ENCODE results near the gene TRABD2A.

The TRABD2A gene

DNA sequence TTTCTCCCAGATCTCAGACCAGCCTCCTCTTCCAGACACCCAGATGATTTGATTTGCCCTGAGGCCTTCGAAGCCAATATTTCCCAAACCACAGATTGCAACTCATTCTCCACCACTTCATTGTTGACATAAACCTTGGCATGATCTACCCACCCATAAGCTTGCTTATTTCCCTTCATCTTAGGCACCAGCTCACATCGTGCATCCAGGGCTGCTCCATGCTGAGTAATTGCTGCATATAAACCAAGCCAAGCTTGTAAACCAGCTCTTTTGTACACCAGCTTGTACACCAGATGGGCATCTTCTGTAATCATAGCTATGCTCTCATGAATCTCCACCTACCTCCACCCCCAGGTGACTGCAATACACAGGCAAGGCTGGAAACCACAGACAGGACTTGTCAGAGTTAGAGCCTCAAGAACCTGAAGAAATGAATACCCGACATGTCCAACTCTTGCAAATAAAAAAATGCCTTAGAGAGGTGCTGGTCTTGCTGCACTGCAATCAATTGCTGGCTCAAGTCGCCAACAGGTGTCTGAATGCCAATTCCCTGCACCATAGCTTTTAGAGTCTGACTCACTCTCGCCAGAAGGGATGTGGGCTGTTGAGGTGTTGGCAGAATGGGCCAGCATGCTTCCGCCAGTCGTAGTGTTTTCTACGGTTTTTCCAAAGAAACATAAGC lies 31.5 kb downstream of the TRABD2A start:
- DNase-seq, result no peak

DNA sequence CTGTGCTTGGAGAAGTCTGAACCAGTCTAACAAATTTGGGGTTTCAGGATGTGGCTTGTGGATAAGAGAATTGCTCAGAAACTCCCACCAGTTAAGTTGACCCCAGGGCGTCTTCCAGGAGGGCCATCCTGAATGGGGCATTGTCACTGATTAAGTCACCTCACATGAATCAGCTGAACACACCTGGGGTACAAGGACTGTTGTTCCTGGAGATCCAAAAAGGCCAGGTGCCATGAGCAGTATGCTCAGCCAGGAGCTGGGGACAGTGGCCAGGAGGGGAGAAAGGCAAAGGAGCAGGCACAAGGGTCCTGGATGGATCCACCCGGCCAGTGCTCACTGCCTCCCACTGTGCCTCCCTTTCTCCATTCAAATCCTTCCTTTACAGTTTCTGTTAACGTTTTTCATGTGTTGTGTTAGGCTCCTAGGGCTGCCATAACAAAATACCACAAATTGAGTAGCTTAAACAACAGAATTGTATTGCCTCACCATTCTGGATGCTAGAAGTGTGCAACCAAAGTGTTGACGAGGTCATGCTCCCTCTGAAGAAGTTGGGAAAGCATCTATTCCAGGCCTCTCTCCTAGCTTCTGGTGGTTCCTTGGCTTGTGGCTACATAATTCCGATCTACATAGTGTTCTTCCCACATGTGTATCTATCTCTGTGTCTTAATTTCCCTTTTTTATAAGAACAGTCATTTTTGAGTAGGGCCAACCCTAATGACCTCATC lies 33.4 kb downstream of the TRABD2A start:
- no peak for DNase-seq

GRCh38 chr2:84846741-84847142 lies 34.1 kb downstream of the TRABD2A start:
- DNase-seq, result no peak

DNA sequence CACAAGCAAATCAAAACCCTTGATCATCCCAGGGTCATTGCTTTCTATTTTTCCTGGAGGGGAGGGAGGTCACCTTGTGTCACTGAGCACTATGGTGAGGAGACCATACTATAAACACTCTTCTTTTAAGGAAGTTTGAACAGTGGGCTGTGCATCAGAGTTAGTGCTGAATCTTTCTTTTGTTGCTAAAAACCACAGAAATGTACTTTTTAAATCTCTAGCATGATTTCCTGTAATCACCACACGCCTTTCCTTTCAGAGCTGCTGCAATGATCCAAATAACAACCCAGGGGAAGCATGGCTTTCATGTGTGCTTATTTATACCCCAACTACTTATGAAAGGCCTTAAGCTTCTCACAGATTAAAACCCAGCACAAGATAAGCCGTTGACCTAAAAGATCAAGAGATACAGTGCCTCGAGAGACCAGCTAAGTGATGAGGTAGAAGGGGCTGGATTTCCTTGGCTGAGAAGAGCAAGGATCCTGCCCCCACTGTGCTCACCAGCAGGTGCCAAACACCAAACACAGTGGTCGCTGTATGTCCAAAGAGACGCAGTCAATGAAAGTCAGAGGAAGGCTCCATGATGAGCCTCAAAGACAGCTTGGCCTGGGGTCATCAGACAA lies 34.7 kb downstream of the TRABD2A start:
- no peak for DNase-seq

GRCh38 chr2:84844141-84844540 lies 36.7 kb downstream of the TRABD2A start:
- no peak for DNase-seq

- DNase-seq, result no peak
Measured at GRCh38 chr2:84841577-84841976, 39.3 kb downstream of the TRABD2A start.

DNA sequence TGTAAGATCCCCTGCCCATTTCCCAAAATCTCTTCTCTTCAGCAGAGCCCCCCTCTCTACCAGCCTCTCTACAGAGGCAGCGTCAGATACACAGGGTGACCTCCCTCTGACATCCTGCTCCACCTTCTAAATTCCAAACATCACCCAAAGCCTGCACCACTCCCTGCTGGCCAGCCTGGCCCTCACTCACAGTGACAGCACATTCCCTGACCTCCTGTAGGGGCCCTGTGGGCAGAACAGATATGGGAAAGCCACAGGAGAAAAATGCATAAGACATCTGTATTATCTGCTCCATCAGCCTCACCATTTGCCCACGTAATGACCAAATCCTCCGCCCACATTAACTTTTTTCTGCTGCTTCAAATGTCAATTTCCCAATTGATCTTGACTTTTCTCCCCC lies 40.6 kb downstream of the TRABD2A start:
- DNase-seq, result no peak

GRCh38 chr2:84839851-84840250 lies 41.0 kb downstream of the TRABD2A start:
- no peak for DNase-seq

GRCh38 chr2:84838434-84839145 lies 42.3 kb downstream of the TRABD2A start:
- no peak for DNase-seq

- no peak for DNase-seq
Measured at GRCh38 chr2:84836215-84836614, 44.7 kb downstream of the TRABD2A start.

- no peak for DNase-seq
Measured at GRCh38 chr2:84833481-84834150, 47.3 kb downstream of the TRABD2A start.

GRCh38 chr2:84832772-84833461 lies 48.0 kb downstream of the TRABD2A start:
- no peak for DNase-seq

GRCh38 chr2:84830758-84831500 lies 50.0 kb downstream of the TRABD2A start:
- DNase-seq, result no peak

GRCh38 chr2:84830095-84830494 lies 50.8 kb downstream of the TRABD2A start:
- DNase-seq, result no peak

- no peak for DNase-seq
Measured at GRCh38 chr2:84829693-84830092, 51.2 kb downstream of the TRABD2A start.

DNA sequence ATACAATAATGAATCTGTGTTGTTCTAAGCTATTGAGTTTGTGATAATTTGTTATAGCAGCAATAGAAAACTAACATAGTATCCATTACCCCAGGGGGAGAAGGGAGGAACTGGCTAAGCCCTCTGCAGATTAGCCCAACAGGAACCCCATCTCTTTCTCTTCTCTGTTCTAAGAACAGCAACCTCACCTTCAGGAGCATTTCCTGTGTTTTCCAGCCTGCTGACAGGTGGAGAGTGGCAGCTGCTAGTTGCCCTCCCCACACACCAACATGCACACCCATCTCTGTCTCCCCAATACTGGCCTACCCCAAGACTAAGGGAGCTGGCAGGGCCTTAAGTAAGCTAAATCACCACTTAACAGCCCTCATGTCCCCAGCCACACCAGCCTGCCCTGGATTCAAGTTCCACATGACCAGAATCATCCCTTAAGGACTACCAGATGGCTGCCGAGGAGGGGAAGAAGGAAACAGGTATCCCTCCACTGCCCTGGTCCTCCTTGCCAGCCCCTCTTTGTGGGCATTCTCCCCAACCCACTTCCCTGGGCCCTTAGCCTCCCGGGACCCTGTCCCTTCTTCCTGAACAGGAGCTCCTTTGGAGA lies 52.8 kb downstream of the TRABD2A start:
- DNase-seq, result no peak

- DNase-seq, result no peak
Measured at GRCh38 chr2:84823788-84824187, 57.1 kb downstream of the TRABD2A start.

- no peak for DNase-seq
Measured at GRCh38 chr2:84823229-84823628, 57.7 kb downstream of the TRABD2A start.

GRCh38 chr2:84821806-84822205 lies 59.1 kb downstream of the TRABD2A start:
- no peak for DNase-seq

DNA sequence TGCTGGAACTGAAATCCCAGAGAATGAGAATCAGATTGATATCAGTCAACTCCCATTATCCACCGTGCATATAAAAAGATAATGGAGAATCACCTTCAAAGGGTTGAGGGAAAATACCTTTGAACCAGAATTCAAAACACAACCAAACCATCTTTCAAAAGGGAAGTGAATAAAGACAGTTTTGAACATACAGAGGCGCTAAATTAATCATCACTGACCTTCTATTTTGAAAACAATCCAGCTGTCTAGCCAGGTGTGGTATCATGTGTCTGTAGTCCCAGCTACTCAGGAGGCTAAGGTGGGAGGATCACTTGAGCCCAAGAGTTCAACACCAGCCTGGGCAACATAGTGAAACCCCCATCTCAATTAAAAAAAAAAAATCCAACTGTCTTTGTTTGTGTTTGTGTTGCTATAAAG lies 63.6 kb downstream of the TRABD2A start:
- no peak for DNase-seq

GRCh38 chr2:84816426-84817026 lies 64.4 kb downstream of the TRABD2A start:
- DNase-seq, result no peak
